Peyer's patch (tissue), 4 donors: Measurements from ENCODE around the gene UBE2S.

Experiments
- CTCF ChIP-seq, 6 experiments: fragments of 450-650 bp in 4 of 6; fragments of 200-600 bp in 2 of 6; sonication (generic) in 1 of 6; IDR thresholded peaks; one replicate each; pipeline ENCODE4 v1.5.1; 2017 to 2019; ENCODE audit warnings: antibody characterized with exemption in 6 of 6, mild to moderate bottlenecking in 3 of 6, moderate library complexity in 1 of 6
- POLR2A ChIP-seq, 2 donors: fragments of 450-650 bp; IDR thresholded peaks; one replicate each; pipeline ENCODE4 v1.5.1; 2017; ENCODE audit warnings: antibody characterized with exemption in 2 of 2, mild to moderate bottlenecking in 2 of 2, moderate library complexity in 2 of 2

GRCh38 chr19:55398200-55398925 is 9.2 kb downstream of the UBE2S start:
- TF ChIP-seq CTCF (IDR thresholded peaks at IDR 0.05) (no peak), POLR2A (IDR thresholded peaks at IDR 0.05) (no peak)
